Astrocyte (in vitro differentiated cells and primary cell): ENCODE data around the gene SLC25A43. TPM values are rescaled to one million over a fixed set of nuclear protein-coding genes. Genes with fewer than 3 reads are reported as not detected.

ENCODE experiments used
- DNase-seq: peaks from one replicate; pipeline ENCODE4 v3.0.0-alpha.2; 2010; ENCODE audit warnings: low read depth
- FAIRE-seq: peaks from 2 replicates; lab custom pipeline; 2011; peaks lifted over from hg19 to GRCh38; lab: Jason Lieb, UNC
- H2AFZ ChIP-seq: 2 replicates; pipeline ENCODE4 v1.6.0; 2012; ENCODE audit warnings: low read depth, low read length, inconsistent platforms
- H3K27ac ChIP-seq: 2 replicates; pipeline ENCODE4 v1.5.1; 2011; ENCODE audit warnings: low read depth, low read length, inconsistent platforms
- H3K27me3 ChIP-seq: 2 replicates; pipeline ENCODE4 v1.6.0; 2011; ENCODE audit warnings: low read length, inconsistent platforms; ENCODE audit not compliant: insufficient read depth
- H3K36me3 ChIP-seq: 2 replicates; pipeline ENCODE4 v1.5.1; 2011; ENCODE audit warnings: low read length, inconsistent platforms; ENCODE audit not compliant: insufficient read depth
- H3K4me1 ChIP-seq: 2 replicates; pipeline ENCODE4 v1.5.1; 2011; ENCODE audit warnings: low read length, inconsistent platforms; ENCODE audit not compliant: insufficient read depth
- H3K4me2 ChIP-seq: 2 replicates; pipeline ENCODE4 v1.6.0; 2012; ENCODE audit warnings: low read length, inconsistent platforms
- H3K4me3 ChIP-seq: 2 replicates; pipeline ENCODE4 v1.5.1; 2011; ENCODE audit warnings: low read depth, mild to moderate bottlenecking, low read length, inconsistent platforms; ENCODE audit not compliant: insufficient read depth
- H3K79me2 ChIP-seq: 2 replicates; pipeline ENCODE4 v1.6.0; 2012; ENCODE audit warnings: mild to moderate bottlenecking, low read length, inconsistent platforms; ENCODE audit not compliant: insufficient read depth
- H3K9ac ChIP-seq: 2 replicates; pipeline ENCODE4 v1.6.0; 2012; ENCODE audit warnings: mild to moderate bottlenecking, low read length, inconsistent platforms
- H3K9me3 ChIP-seq: 2 replicates; pipeline ENCODE4 v1.5.1; 2012; ENCODE audit warnings: low read depth, mild to moderate bottlenecking, low read length, inconsistent platforms; ENCODE audit not compliant: insufficient read depth
- H4K20me1 ChIP-seq: 2 replicates; pipeline ENCODE4 v1.6.0; 2012; ENCODE audit warnings: low read length, inconsistent platforms; ENCODE audit not compliant: insufficient read depth
- H3K27ac Mint-ChIP-seq: one replicate; pipeline ENCODE4 v1.8.0; 2021; ENCODE audit warnings: mild to moderate bottlenecking, mixed read lengths; ENCODE audit not compliant: unreplicated experiment
- H3K27me3 Mint-ChIP-seq: one replicate; pipeline ENCODE4 v1.8.0; 2021; ENCODE audit warnings: low read depth, mixed read lengths; ENCODE audit not compliant: unreplicated experiment
- H3K36me3 Mint-ChIP-seq: one replicate; pipeline ENCODE4 v1.8.0; 2021; ENCODE audit warnings: low read depth, mixed read lengths; ENCODE audit not compliant: unreplicated experiment
- H3K4me1 Mint-ChIP-seq: one replicate; pipeline ENCODE4 v1.8.0; 2021; ENCODE audit warnings: low read depth, mixed read lengths; ENCODE audit not compliant: unreplicated experiment
- H3K4me3 Mint-ChIP-seq: one replicate; pipeline ENCODE4 v1.8.0; 2021; ENCODE audit warnings: mild to moderate bottlenecking, moderate library complexity, mixed read lengths; ENCODE audit not compliant: unreplicated experiment
- H3K9me3 Mint-ChIP-seq: one replicate; pipeline ENCODE4 v1.8.0; 2021; ENCODE audit warnings: mild to moderate bottlenecking, mixed read lengths; ENCODE audit not compliant: unreplicated experiment
- EZH2 ChIP-seq: IDR thresholded peaks from 2 replicates; pipeline ENCODE4 v1.6.1; 2012; ENCODE audit warnings: mild to moderate bottlenecking, low read length, inconsistent platforms; ENCODE audit not compliant: insufficient read depth
- total RNA-seq: library from RNA; stranded (reverse); gene quantifications from 2 replicates; pipeline ENCODE4 v1.2.1, GENCODE V29; 2021
- TF ChIP-seq, protein P1 (sequence below): IDR thresholded peaks from 2 replicates; pipeline ENCODE4 v1.5.1; 2011; ENCODE audit warnings: low read depth, mild to moderate bottlenecking, inconsistent platforms, low read length, moderate library complexity; ENCODE audit not compliant: insufficient read depth

SLC25A43 gene
- total RNA-seq, 1 donor from 2014 or later = 11.6 TPM

DNA sequence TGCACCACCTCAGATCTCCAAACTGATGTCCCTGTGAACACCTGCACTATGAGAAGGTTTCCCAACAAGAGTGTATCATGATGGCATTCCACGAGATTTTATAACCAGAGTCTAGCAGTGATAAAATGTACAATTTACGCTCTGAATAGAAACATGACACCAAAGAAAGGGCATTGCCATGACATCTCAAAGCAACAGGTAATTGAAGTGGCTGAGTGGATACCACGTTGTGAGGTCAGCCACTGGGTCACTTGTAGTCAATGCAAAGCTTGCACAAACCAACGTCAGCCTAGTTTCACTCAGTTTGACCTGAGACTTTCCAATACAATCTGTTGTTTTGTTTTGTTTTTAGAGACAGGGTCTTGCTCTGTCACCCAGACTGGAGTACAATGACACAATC is 54.1 kb downstream of the SLC25A43 start:
- no peak overlapping the region for H3K27ac ChIP-seq
- no peaks in the 10 kb centered on the region for H3K27me3 ChIP-seq
- H3K27ac Mint-ChIP-seq = no peak overlapping the region
- H3K79me2 ChIP-seq = no peaks in the 10 kb centered on the region
- no peak overlapping the region for H2AFZ ChIP-seq
- H3K4me2 ChIP-seq = no peak overlapping the region
- peaks cover 5% of the 10 kb centered on the region for H3K36me3 Mint-ChIP-seq
- no peaks in the 10 kb centered on the region for H3K9me3 ChIP-seq
- no peaks in the 10 kb centered on the region for H3K4me1 ChIP-seq
- H3K9me3 Mint-ChIP-seq = no peaks in the 10 kb centered on the region
- TF ChIP-seq EZH2 = no peak
- TF ChIP-seq, protein P1, sequence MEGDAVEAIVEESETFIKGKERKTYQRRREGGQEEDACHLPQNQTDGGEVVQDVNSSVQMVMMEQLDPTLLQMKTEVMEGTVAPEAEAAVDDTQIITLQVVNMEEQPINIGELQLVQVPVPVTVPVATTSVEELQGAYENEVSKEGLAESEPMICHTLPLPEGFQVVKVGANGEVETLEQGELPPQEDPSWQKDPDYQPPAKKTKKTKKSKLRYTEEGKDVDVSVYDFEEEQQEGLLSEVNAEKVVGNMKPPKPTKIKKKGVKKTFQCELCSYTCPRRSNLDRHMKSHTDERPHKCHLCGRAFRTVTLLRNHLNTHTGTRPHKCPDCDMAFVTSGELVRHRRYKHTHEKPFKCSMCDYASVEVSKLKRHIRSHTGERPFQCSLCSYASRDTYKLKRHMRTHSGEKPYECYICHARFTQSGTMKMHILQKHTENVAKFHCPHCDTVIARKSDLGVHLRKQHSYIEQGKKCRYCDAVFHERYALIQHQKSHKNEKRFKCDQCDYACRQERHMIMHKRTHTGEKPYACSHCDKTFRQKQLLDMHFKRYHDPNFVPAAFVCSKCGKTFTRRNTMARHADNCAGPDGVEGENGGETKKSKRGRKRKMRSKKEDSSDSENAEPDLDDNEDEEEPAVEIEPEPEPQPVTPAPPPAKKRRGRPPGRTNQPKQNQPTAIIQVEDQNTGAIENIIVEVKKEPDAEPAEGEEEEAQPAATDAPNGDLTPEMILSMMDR = no peak
- H3K36me3 ChIP-seq = no peaks in the 10 kb centered on the region
- DNase-seq (no peak), FAIRE-seq (peak; percentile 90)
- no peaks in the 10 kb centered on the region for H4K20me1 ChIP-seq
- no peaks in the 10 kb centered on the region for H3K4me1 Mint-ChIP-seq
- H3K9ac ChIP-seq = no peak overlapping the region
- H3K4me3 ChIP-seq = no peak overlapping the region
- H3K27me3 Mint-ChIP-seq = no peaks in the 10 kb centered on the region
- H3K4me3 Mint-ChIP-seq = no peak overlapping the region

DNA sequence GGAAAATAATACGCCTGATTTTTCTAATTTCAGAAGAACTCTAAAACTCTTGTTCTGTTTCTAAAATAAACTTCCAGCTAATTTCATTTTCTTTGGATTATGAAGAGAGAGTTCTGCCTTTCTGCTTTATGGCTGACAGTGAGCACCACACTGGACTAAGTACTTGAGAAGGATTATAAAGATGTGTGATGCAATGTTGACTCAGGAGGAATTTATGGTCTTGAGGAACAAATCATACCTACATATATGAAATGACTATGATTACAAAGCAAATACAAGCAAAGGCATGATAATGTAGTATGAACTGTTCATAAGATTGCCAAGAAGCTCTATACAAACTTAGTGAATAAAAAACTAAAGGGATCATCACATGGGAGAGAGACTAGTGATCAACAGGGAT is 56.1 kb downstream of the SLC25A43 start:
- Histone ChIP-seq H4K20me1 (no peaks in the 10 kb centered on the region), H3K9ac (no peak overlapping the region), H3K9me3 (no peaks in the 10 kb centered on the region), H3K4me3 (no peak overlapping the region), H3K27ac (no peak overlapping the region), H3K79me2 (no peaks in the 10 kb centered on the region), H2AFZ (no peak overlapping the region), H3K4me1 (no peaks in the 10 kb centered on the region), H3K36me3 (no peaks in the 10 kb centered on the region), H3K27me3 (no peaks in the 10 kb centered on the region), H3K4me2 (no peak overlapping the region)
- Mint-ChIP-seq H3K36me3 (peaks cover 5% of the 10 kb centered on the region), H3K9me3 (no peaks in the 10 kb centered on the region), H3K27ac (no peak overlapping the region), H3K4me1 (no peaks in the 10 kb centered on the region), H3K27me3 (no peaks in the 10 kb centered on the region), H3K4me3 (no peak overlapping the region)
- no peak for TF ChIP-seq EZH2
- TF ChIP-seq, protein P1 = no peak
- DNase-seq (no peak), FAIRE-seq (no peak)

DNA sequence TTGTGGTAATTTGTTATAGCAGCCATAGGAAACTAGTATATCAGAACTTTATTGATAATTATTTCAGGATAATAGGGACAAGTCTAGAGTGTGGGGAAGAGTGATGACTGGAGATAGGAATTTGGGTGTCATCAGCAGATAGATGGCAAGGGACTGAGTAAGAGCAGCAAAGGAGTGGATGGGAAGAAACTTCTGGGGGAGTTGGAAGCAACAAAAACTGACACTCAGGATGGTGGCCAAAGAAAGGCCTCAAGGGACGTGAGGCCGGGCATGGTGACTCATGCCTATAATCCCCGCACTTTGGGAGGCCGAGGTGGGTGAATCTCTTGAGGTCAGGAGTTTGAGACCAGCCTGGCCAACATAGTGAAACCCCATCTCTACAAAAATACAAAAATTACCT is 60.0 kb downstream of the SLC25A43 start:
- Histone ChIP-seq H3K4me1 (no peaks in the 10 kb centered on the region), H3K27ac (no peak overlapping the region), H3K9me3 (no peaks in the 10 kb centered on the region), H3K36me3 (no peaks in the 10 kb centered on the region), H3K79me2 (no peaks in the 10 kb centered on the region), H3K27me3 (no peaks in the 10 kb centered on the region), H2AFZ (no peak overlapping the region), H3K4me3 (no peak overlapping the region), H4K20me1 (no peaks in the 10 kb centered on the region), H3K4me2 (no peak overlapping the region), H3K9ac (no peak overlapping the region)
- Mint-ChIP-seq H3K36me3 (no peaks in the 10 kb centered on the region), H3K4me1 (no peaks in the 10 kb centered on the region), H3K4me3 (no peak overlapping the region), H3K27me3 (no peaks in the 10 kb centered on the region), H3K27ac (peak overlapping the region; percentile 77), H3K9me3 (no peaks in the 10 kb centered on the region)
- FAIRE-seq = peak; percentile 73
- no peak for TF ChIP-seq EZH2
- TF ChIP-seq, protein P1 = no peak
- DNase-seq = no peak
